PC-3 (cell line): ENCODE results near the gene KBTBD3.

ENCODE experiments used
- EZH2 ChIP-seq: fragments of 300-600 bp; sonication (generic); IDR thresholded peaks from one replicate; pipeline ENCODE4 v1.6.1; 2017; ENCODE audit warnings: antibody characterized with exemption, mild to moderate bottlenecking, low read length; ENCODE audit not compliant: unreplicated experiment
- EZH2phosphoT487 ChIP-seq: fragments of 300-600 bp; sonication (generic); IDR thresholded peaks from 2 replicates; pipeline ENCODE4 v1.6.1; 2018; ENCODE audit warnings: mild to moderate bottlenecking, antibody characterized with exemption, low read length, borderline replicate concordance

DNA sequence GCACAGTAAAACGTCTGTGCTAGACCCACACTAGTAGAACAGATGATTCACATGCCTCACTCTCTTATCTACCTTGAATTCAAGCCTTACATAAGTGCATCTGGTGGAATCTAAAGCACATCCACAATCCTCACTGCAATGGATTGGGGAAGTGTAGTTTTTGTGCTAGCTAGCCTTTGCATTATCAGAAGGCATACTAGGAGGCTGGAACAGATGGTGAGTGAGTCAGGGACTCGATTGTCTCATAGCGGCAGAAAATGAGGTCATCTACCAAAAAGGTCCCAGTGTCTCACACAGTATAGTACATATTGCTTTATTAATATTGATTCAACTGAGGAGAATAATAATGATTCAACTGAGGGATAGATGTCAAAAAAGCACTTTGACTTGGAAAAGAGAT, 64.4 kb downstream of the KBTBD3 start:
- TF ChIP-seq EZH2 (no peak), EZH2phosphoT487 (no peak)
